ENCODE measurements around the gene NKRF. TPM values are rescaled to one million over a fixed set of nuclear protein-coding genes. Genes with fewer than 3 reads are reported as not detected.

The NKRF gene
- total RNA-seq, 1 donor from 2014 or later: 8.0 TPM

Small RNA genes lying within 50 kb of the gene (microRNA-seq; reads per million reads assigned to microRNA genes)
- gene MIR766 (ENCODE audit: borderline number of aligned reads): 10.9 reads per million, percentile 8 among the genes with 10 or more reads in this experiment

Other genes starting within 250 kb of the NKRF start
- 23.7 TPM for gene SLC25A43, start 207.1 kb downstream of the NKRF start, total RNA-seq
- 215 TPM for gene SLC25A5, start 138.0 kb downstream of the NKRF start, total RNA-seq
- 24.6 TPM for gene STEEP1, start 41.0 kb downstream of the NKRF start, total RNA-seq
- 58.9 TPM for gene UBE2A, start 31.9 kb downstream of the NKRF start, total RNA-seq
- 16.1 TPM for gene SEPTIN6, start 86.7 kb upstream of the NKRF start, total RNA-seq
- 0.71 TPM for gene SOWAHD, start 152.2 kb upstream of the NKRF start, total RNA-seq
- 1,220 TPM for gene RPL39, start 185.2 kb upstream of the NKRF start, total RNA-seq
- 4.8 TPM for gene UPF3B, start 246.5 kb upstream of the NKRF start, total RNA-seq

Data from mesenteric fat pad (tissue), 1 donor.